Measurements from ENCODE around the gene GRIN2A.

Gene GRIN2A

GRCh38 chr16:9970244-9970643 is 212.0 kb downstream of the GRIN2A start:
- Histone ChIP-seq H3K27ac (no peak overlapping the region), H4K20me1 (ENCODE audit: insufficient read depth) (no peaks in the 10 kb centered on the region), H3K4me3 (IDR thresholded peaks at IDR 0.05; ENCODE audit: insufficient read depth, low read depth, low read length) (no peak overlapping the region), H3K4me1 (ENCODE audit: low read depth, poor library complexity, severe bottlenecking) (no peaks in the 10 kb centered on the region), H3K36me3 (ENCODE audit: insufficient read depth) (no peaks in the 10 kb centered on the region), H3K4me2 (no peak overlapping the region), H3K79me2 (ENCODE audit: insufficient read depth, low read depth) (no peaks in the 10 kb centered on the region), H3K27me3 (ENCODE audit: insufficient read depth, low read depth) (no peaks in the 10 kb centered on the region), H2AFZ (ENCODE audit: low read depth) (no peak overlapping the region), H3K9ac (no peak overlapping the region)
- TF ChIP-seq, protein P1, sequence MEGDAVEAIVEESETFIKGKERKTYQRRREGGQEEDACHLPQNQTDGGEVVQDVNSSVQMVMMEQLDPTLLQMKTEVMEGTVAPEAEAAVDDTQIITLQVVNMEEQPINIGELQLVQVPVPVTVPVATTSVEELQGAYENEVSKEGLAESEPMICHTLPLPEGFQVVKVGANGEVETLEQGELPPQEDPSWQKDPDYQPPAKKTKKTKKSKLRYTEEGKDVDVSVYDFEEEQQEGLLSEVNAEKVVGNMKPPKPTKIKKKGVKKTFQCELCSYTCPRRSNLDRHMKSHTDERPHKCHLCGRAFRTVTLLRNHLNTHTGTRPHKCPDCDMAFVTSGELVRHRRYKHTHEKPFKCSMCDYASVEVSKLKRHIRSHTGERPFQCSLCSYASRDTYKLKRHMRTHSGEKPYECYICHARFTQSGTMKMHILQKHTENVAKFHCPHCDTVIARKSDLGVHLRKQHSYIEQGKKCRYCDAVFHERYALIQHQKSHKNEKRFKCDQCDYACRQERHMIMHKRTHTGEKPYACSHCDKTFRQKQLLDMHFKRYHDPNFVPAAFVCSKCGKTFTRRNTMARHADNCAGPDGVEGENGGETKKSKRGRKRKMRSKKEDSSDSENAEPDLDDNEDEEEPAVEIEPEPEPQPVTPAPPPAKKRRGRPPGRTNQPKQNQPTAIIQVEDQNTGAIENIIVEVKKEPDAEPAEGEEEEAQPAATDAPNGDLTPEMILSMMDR (conservative IDR thresholded peaks at IDR 0.05; ENCODE audit: low read depth, low read length): no peak

DNA sequence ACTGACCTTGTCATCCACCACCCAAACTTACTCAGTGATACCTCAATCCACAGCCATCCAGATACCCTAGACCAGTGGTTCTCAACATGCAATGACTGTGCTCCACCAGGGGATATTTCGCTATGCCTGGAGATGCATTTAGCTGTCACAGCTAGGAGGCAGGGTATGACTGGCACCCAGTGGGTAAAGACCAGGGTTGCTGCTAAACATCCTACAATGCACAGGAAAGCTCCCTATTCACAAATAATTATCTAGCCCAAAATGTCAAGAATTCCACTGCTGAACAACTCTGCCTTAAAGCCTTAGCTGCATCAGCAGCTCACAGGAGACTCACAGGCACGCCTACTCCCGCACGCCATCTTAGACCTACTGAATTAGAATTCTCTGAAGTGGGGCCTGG is 212.6 kb downstream of the GRIN2A start:
- Histone ChIP-seq H4K20me1 (ENCODE audit: insufficient read depth) (no peaks in the 10 kb centered on the region), H3K4me1 (ENCODE audit: low read depth, poor library complexity, severe bottlenecking) (no peaks in the 10 kb centered on the region), H3K79me2 (ENCODE audit: insufficient read depth, low read depth) (no peaks in the 10 kb centered on the region), H3K9ac (no peak overlapping the region), H2AFZ (ENCODE audit: low read depth) (no peak overlapping the region), H3K4me3 (IDR thresholded peaks at IDR 0.05; ENCODE audit: insufficient read depth, low read depth, low read length) (no peak overlapping the region), H3K4me2 (no peak overlapping the region), H3K27me3 (ENCODE audit: insufficient read depth, low read depth) (no peaks in the 10 kb centered on the region), H3K36me3 (ENCODE audit: insufficient read depth) (no peaks in the 10 kb centered on the region), H3K27ac (no peak overlapping the region)
- TF ChIP-seq, protein P1 (conservative IDR thresholded peaks at IDR 0.05; ENCODE audit: low read depth, low read length): no peak

DNA sequence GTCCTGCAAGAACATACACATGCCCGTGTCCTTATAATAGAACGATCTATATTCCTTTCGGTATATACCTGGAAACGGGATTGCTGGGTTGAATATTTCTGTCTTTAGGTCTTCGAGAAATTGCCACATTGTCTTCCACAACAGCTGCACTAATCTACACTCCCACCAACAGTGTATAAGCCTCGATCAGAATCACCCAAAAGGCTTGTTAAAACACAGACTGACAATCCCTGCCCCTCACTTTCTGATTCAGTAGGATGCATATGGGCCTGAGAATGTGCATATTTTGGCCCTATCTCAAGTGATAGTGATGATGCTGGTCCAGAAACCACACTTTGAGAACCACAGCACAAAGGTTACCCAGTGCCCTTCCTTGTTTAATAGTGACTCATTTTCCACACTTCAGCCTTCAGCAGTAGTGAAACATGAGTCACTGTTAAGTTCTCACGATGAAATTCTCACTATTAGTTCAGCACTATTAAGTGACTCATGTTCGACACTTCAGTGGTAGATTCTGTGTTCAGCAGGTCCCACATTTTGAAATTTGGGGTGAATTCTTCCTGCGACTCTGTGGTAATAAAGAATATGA is 215.6 kb downstream of the GRIN2A start:
- H2AFZ ChIP-seq (ENCODE audit: low read depth): no peak overlapping the region
- no peaks in the 10 kb centered on the region for H3K4me1 ChIP-seq (ENCODE audit: low read depth, poor library complexity, severe bottlenecking)
- H3K27ac ChIP-seq: no peak overlapping the region
- H4K20me1 ChIP-seq (ENCODE audit: insufficient read depth): no peaks in the 10 kb centered on the region
- TF ChIP-seq, protein P1 (conservative IDR thresholded peaks at IDR 0.05; ENCODE audit: low read depth, low read length): no peak
- no peaks in the 10 kb centered on the region for H3K36me3 ChIP-seq (ENCODE audit: insufficient read depth)
- no peaks in the 10 kb centered on the region for H3K79me2 ChIP-seq (ENCODE audit: insufficient read depth, low read depth)
- H3K9ac ChIP-seq: no peak overlapping the region
- H3K27me3 ChIP-seq (ENCODE audit: insufficient read depth, low read depth): no peaks in the 10 kb centered on the region
- no peak overlapping the region for H3K4me3 ChIP-seq (IDR thresholded peaks at IDR 0.05; ENCODE audit: insufficient read depth, low read depth, low read length)
- no peak overlapping the region for H3K4me2 ChIP-seq

DNA sequence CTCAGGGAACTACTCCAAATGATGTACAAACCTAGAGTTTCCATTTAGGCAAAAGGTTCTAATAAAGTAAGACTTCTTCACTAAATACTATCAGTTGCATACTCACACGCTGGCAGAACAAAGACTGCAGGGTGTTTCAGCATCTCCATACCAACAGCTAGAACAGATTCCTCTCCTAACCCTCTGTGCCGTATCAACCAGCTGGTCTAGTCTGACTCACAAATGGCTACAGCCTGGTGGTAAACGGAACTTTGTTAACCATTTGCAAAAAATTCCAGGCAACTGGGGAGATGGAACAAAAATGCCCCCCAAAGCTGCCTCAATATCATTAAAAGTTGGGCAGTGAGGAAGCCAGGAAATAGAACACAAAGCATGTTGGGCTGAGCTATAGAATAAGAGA is 217.1 kb downstream of the GRIN2A start:
- H3K4me2 ChIP-seq: no peak overlapping the region
- no peak overlapping the region for H3K9ac ChIP-seq
- no peak overlapping the region for H3K27ac ChIP-seq
- TF ChIP-seq, protein P1 (conservative IDR thresholded peaks at IDR 0.05; ENCODE audit: low read depth, low read length): no peak
- no peak overlapping the region for H3K4me3 ChIP-seq (IDR thresholded peaks at IDR 0.05; ENCODE audit: insufficient read depth, low read depth, low read length)
- H3K36me3 ChIP-seq (ENCODE audit: insufficient read depth): no peaks in the 10 kb centered on the region
- H3K4me1 ChIP-seq (ENCODE audit: low read depth, poor library complexity, severe bottlenecking): no peaks in the 10 kb centered on the region
- no peaks in the 10 kb centered on the region for H3K27me3 ChIP-seq (ENCODE audit: insufficient read depth, low read depth)
- no peak overlapping the region for H2AFZ ChIP-seq (ENCODE audit: low read depth)
- no peaks in the 10 kb centered on the region for H4K20me1 ChIP-seq (ENCODE audit: insufficient read depth)
- H3K79me2 ChIP-seq (ENCODE audit: insufficient read depth, low read depth): no peaks in the 10 kb centered on the region

Data from KMS-11 (cell line).